MM.1S (cell line): Measurements from ENCODE around the gene ATN1.

Experiments
- CTCF ChIP-seq: fragments of 300-600 bp; sonication (generic); IDR thresholded peaks from 2 replicates; pipeline ENCODE4 v1.5.1; 2016; ENCODE audit warnings: antibody characterized with exemption, low read length, mixed read lengths
- EZH2 ChIP-seq: fragments of 300-600 bp; sonication (generic); optimal IDR thresholded peaks from 2 replicates; pipeline ENCODE3; 2017; ENCODE audit warnings: low read depth, mild to moderate bottlenecking, antibody characterized with exemption, low read length, mixed read lengths

GRCh38 chr12:6953442-6954315 lies 25.9 kb downstream of the ATN1 start:
- no peak for TF ChIP-seq CTCF
- no peak for TF ChIP-seq EZH2
